PFSK-1 (cell line): ENCODE data around the gene CDC34.

ENCODE experiments used
- POLR2AphosphoS5 ChIP-seq: IDR thresholded peaks from 2 replicates; pipeline ENCODE4 v1.6.1; 2012; ENCODE audit warnings: low read depth, mild to moderate bottlenecking, control low read depth, low read length, moderate library complexity
- SIN3A ChIP-seq: IDR thresholded peaks from 2 replicates; pipeline ENCODE4 v1.6.1; 2012; ENCODE audit warnings: mild to moderate bottlenecking, low read length, moderate library complexity, borderline replicate concordance; ENCODE audit not compliant: insufficient read depth
- TAF1 ChIP-seq: IDR thresholded peaks from 2 replicates; pipeline ENCODE4 v1.6.1; 2012; ENCODE audit warnings: low read length, control low read depth, borderline replicate concordance; ENCODE audit not compliant: insufficient read depth

- no peak for TF ChIP-seq POLR2AphosphoS5
- TF ChIP-seq TAF1, result no peak
- no peak for TF ChIP-seq SIN3A
Observed at GRCh38 chr19:575527-576506, 44.3 kb downstream of the CDC34 start.
